GM12875 (cell line): ENCODE measurements around the gene DPP3.

Experiments used
- H3K4me3 ChIP-seq: one replicate; pipeline ENCODE4 v1.5.1; 2011; ENCODE audit warnings: low read depth, low read length, control low read depth
- TF ChIP-seq, protein P1 (sequence below): IDR thresholded peaks from 2 replicates; pipeline ENCODE4 v1.5.1; 2011; ENCODE audit warnings: low read depth, mild to moderate bottlenecking, control low read depth, inconsistent platforms, low read length, moderate library complexity, borderline replicate concordance; ENCODE audit not compliant: insufficient read depth

Gene DPP3

DNA sequence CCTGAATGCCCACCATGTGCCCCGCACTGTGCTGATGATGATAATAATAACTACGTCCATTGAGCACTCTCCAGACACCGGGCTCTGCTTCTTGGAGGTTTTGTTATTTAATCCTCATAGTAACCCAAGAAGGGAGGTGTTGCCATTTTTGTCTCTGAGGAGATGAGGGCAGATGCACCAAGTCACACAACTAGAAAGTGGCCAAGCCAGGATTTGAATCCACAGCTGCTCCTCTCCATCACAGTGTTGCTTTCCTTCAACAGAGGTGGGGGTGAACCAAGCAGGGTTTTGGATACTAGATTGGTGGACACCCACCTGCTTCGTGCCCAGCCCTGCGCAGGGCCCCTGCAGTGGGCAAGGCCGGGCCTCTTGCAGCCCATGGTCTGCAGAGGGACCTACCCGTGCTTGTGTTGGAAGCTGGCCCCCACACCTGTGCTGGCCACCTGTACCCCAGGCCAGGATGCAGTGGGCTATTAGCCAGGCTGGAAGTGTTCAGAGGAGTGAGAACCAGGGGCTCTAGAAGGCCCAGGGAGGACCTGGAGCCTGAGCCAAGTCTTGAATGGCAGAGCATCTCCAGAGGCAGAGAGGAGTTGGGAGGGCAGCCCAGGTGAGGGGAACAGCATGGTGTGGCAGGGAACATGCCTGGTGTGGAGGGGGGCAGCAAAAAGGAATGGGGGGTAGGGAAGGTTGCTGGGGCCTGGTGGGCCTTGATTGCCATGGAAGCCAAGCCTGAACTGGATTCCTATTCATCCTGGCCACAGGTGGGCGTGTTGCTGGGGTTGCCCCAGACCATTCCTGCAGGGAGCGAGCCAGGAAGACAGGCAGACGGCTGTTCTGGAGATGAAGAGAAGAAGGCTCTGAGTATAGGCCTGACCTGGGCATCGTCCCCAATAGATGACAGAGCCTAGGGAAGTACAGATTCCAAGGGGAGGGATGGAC, 2.7 kb upstream of the DPP3 start:
- TF ChIP-seq, protein P1, sequence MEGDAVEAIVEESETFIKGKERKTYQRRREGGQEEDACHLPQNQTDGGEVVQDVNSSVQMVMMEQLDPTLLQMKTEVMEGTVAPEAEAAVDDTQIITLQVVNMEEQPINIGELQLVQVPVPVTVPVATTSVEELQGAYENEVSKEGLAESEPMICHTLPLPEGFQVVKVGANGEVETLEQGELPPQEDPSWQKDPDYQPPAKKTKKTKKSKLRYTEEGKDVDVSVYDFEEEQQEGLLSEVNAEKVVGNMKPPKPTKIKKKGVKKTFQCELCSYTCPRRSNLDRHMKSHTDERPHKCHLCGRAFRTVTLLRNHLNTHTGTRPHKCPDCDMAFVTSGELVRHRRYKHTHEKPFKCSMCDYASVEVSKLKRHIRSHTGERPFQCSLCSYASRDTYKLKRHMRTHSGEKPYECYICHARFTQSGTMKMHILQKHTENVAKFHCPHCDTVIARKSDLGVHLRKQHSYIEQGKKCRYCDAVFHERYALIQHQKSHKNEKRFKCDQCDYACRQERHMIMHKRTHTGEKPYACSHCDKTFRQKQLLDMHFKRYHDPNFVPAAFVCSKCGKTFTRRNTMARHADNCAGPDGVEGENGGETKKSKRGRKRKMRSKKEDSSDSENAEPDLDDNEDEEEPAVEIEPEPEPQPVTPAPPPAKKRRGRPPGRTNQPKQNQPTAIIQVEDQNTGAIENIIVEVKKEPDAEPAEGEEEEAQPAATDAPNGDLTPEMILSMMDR, result no peak
- H3K4me3 ChIP-seq, result no peak overlapping the region

DNA sequence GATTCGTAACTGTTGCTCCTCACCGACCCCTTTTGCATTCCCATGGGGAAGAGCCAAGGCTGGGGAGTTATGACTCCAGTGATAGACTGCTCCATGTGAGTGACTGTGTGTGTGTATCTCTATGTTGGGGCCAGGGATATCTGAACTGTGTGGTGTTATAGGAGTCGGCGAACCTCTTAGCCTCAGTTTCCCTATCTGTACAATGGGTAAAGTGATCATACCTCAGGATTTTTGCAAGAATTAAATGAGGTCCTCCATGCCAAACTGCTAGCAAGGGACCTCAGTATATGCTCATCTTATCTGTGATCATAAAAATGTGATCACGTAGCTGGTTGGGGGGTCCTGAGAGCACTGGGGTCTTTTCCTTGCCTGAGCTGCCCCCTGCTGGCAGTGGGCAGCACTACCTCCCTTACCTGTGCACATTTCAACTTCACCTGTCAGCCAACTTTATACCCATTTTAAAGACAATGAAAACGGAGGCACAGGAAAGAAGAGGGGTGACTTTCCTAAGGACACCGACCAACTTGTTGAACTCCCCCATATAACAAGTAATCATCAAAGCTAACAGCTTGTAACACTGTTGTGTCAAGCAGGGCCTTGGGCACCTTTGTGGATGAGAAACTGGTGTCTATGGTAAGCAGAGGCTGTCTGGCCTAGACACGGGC, 1.4 kb upstream of the DPP3 start:
- peak overlapping the region; percentile 93 for H3K4me3 ChIP-seq
- TF ChIP-seq, protein P1, result peak; percentile 89

DNA sequence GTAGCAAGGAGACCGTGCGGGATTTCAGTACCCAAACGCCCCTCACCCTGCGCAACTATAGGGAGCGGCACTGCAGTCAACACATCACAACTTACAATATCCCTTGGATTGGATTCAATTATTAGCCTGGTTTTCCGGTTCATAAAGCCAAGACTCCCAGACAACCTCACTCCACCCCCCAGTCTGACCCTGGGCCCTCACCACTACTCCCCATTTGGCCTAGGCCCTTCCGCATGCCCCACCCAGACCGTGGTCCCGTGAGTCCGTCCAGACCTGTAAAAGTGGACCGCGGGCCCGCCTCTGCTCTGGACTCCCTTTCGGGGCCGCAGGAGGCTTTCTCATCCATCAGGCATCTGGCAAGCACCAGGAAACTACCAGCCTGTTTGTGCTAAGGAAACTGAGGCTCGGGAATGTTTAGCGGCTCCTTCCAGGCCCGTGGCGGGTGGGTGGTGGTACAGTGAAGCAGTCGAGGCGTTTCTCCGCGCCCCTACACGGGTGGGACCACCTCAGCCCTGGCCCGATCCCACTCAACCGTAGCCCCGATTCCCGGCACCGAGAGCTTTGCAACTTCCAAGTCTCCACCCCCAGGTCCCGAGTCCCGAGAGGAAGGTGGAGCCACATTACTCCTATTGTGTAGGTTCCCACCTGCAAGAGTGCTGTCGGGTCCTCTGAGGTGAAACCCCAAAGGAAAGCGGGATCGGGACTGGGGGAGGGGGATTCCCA, 679 bp upstream of the DPP3 start:
- peak overlapping the region; percentile 93 for H3K4me3 ChIP-seq

DNA sequence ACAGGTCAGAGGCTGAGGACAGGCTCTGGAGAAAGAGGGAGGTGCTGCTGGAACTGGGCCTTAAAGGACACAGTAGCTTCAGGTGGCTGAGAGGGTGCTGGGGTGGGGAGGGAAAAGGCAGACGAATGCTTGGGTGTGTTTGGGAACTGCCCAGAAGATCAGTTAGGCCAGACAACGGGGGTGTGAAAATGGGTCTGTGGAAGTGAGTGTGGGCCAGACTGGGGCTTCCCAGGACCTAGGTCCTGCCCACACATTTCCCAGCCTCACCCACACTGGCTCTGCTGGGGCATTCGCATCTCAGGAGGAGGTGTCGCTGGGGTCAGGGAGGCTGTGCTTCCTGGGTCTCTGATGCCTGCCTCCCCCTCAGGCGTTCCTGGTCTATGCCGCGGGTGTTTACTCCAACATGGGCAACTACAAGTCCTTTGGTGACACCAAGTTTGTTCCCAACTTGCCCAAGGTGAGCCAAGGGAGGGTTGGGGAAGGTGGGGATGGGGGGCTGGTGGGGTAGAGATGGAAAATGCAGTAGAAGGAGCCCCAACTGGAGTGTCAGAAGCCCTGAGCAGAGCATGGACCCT, 4.7 kb downstream of the DPP3 start:
- H3K4me3 ChIP-seq, result no peak overlapping the region
- TF ChIP-seq, protein P1, result no peak

More for the DNA sequence above, 679 bp upstream of the DPP3 start:
- TF ChIP-seq, protein P1, result no peak

DNA sequence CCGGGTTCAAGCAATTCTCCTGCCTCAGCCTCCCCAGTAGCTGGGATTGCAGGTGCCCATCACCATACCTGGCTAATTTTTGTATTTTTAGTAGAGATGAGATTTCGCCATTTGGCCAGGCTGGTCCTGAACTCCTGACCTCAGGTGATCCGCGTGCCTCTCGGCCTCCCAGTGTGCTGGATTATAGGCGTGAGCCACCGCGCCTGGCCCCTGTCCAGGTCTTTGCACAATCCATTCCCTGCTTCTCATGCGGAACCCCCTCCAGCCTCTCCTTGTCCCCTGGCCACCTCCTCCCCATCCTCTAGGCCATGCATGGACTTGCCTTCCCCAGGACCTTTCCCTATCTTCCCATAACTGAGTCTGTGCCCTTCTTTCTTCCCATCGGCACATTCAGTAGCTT, 8.7 kb downstream of the DPP3 start:
- TF ChIP-seq, protein P1, result no peak
- no peak overlapping the region for H3K4me3 ChIP-seq

DNA sequence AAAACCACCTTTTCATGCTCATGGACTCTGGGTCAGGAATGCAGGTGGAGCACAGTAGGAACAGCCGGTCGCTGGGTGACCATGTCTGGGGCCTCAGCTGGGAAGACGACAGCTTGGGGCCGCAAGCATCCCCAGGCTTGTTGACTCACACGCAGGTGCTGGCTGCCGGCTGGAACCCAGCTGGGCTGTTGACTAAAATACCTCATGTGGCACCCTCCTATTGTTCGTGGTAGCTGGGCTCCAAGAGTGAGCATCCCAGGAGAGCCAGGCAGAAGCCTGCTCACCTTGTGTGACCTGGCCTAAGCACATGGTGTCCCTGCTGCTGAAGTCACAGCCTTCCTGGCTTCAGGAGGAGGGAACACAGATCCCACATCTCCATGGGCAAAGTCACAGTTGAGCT, 9.4 kb downstream of the DPP3 start:
- H3K4me3 ChIP-seq, result no peak overlapping the region
- TF ChIP-seq, protein P1, result no peak
